Testis (tissue), 3 donors: ENCODE data around the gene C5orf15. TPM values are rescaled to one million over a fixed set of nuclear protein-coding genes. Genes with fewer than 3 reads are reported as not detected.

ENCODE experiments used
- DNase-seq: peaks from one replicate; pipeline ENCODE4 v3.0.0-alpha.2; 2019
- H3K27ac ChIP-seq, 2 donors: fragments of 200-600 bp; sonication (generic); one replicate each; pipeline ENCODE4 v1.5.1; 2019
- H3K27me3 ChIP-seq: fragments of 200-600 bp; sonication (generic); one replicate; pipeline ENCODE4 v1.5.1; 2019
- H3K36me3 ChIP-seq: fragments of 200-600 bp; sonication (generic); one replicate; pipeline ENCODE4 v1.5.1; 2017; ENCODE audit warnings: low read depth; ENCODE audit errors: missing control alignments
- H3K4me1 ChIP-seq: fragments of 200-600 bp; sonication (generic); one replicate; pipeline ENCODE4 v1.5.1; 2019
- H3K4me3 ChIP-seq, 2 donors: fragments of 200-600 bp; sonication (generic); one replicate each; pipeline ENCODE4 v1.5.1; 2017 to 2019
- H3K9me3 ChIP-seq: fragments of 200-600 bp; sonication (generic); one replicate; pipeline ENCODE4 v1.5.1; 2017
- CTCF ChIP-seq, 3 experiments: fragments of 450-650 bp in 2 of 3; fragments of 200-600 bp in 1 of 3; sonication (generic) in 1 of 3; IDR thresholded peaks; one replicate each; pipeline ENCODE4 v1.5.1; 2016 to 2019; ENCODE audit warnings: antibody characterized with exemption in 3 of 3, mild to moderate bottlenecking in 2 of 3, moderate library complexity in 1 of 3
- POLR2A ChIP-seq: fragments of 450-650 bp; IDR thresholded peaks from one replicate; pipeline ENCODE4 v1.6.1; 2017; ENCODE audit warnings: antibody characterized with exemption, mild to moderate bottlenecking, moderate library complexity
- WGBS, 2 donors: methylation state at CpG; one replicate each; pipeline ENCODE4 v1.1.5; 2018; 5-methylcytosine and 5-hydroxymethylcytosine counted together
- intact Hi-C: fragments of 100-400 bp; cut with DNase I; formaldehyde crosslinking; loops from one replicate; pipeline ENCODE4 v1.15.1; 2023; ENCODE audit warnings: low total_unique reads
- polyA plus RNA-seq: library from polyadenylated mRNA; stranded (reverse); fragments of 350-450 nt; fragmentation: Illumina TruSeq; extraction: RNeasy Lipid Tissue Mini Kit (QIAGEN cat#74804); gene quantifications from one replicate; pipeline ENCODE4 v1.2.3, GENCODE V29; 2014; ENCODE audit warnings: low read depth, low replicate concordance; ENCODE audit not compliant: insufficient read depth
- total RNA-seq, 2 donors: library from RNA; depleted of rRNA; stranded (reverse); fragments of >200 nt; gene quantifications; one replicate each; pipeline ENCODE4 v1.2.3, GENCODE V29; 2016

Gene C5orf15
- total and polyA plus RNA-seq, 3 donors from 2014 or later, result 44.8 to 65.1 (median 62.9) TPM

- intact Hi-C loops, result no loop called here
- Histone ChIP-seq H3K36me3 (no peaks in the 10 kb centered on the region), H3K27ac (no peak overlapping the region), H3K4me1 (no peaks in the 10 kb centered on the region), H3K27me3 (no peaks in the 10 kb centered on the region), H3K9me3 (no peaks in the 10 kb centered on the region), H3K4me3 (no peak overlapping the region)
- WGBS, 2 donors, result 94% methylated on average over 10 of the region's 10 CpGs; no CpG with 5 or more reads in 1 of the 2 donors
- DNase-seq, result no peak
- TF ChIP-seq CTCF (IDR thresholded peaks at IDR 0.05), result no peak
- no peak for TF ChIP-seq POLR2A
Measured at GRCh38 chr5:133918731-133919130, 49.7 kb downstream of the C5orf15 start.

- H3K27me3 ChIP-seq, result no peaks in the 10 kb centered on the region
- intact Hi-C loops, result no loop called here
- WGBS, 2 donors, result 84 to 87% methylated on average over 10 of the region's 10 CpGs
- H3K4me1 ChIP-seq, result no peaks in the 10 kb centered on the region
- no peak for DNase-seq
- no peaks in the 10 kb centered on the region for H3K9me3 ChIP-seq
- no peaks in the 10 kb centered on the region for H3K36me3 ChIP-seq
- H3K4me3 ChIP-seq, result no peak overlapping the region
- H3K27ac ChIP-seq, result no peak overlapping the region
- TF ChIP-seq CTCF (IDR thresholded peaks at IDR 0.05), result no peak
- TF ChIP-seq POLR2A, result no peak
Measured at GRCh38 chr5:133918316-133918715, 50.1 kb downstream of the C5orf15 start.

GRCh38 chr5:133917785-133918184 is 50.6 kb downstream of the C5orf15 start:
- H3K27me3 ChIP-seq, result no peaks in the 10 kb centered on the region
- H3K4me3 ChIP-seq, result no peak overlapping the region
- H3K36me3 ChIP-seq, result no peaks in the 10 kb centered on the region
- WGBS, 2 donors, result 94 to 100% methylated on average over 7 of the region's 7 CpGs
- TF ChIP-seq POLR2A, result no peak
- TF ChIP-seq CTCF (IDR thresholded peaks at IDR 0.05), result no peak
- no peaks in the 10 kb centered on the region for H3K4me1 ChIP-seq
- no peaks in the 10 kb centered on the region for H3K9me3 ChIP-seq
- no peak overlapping the region for H3K27ac ChIP-seq
- intact Hi-C loops, result no loop called here
- no peak for DNase-seq

- WGBS, 2 donors, result 91 to 93% methylated on average over 6 of the region's 6 CpGs
- DNase-seq, result no peak
- intact Hi-C loops, result no loop called here
- Histone ChIP-seq H3K9me3 (no peaks in the 10 kb centered on the region), H3K4me3 (no peak overlapping the region), H3K27ac (no peak overlapping the region), H3K4me1 (no peaks in the 10 kb centered on the region), H3K27me3 (no peaks in the 10 kb centered on the region), H3K36me3 (no peaks in the 10 kb centered on the region)
- TF ChIP-seq POLR2A, result no peak
- no peak for TF ChIP-seq CTCF (IDR thresholded peaks at IDR 0.05)
Measured at GRCh38 chr5:133916914-133917313, 51.5 kb downstream of the C5orf15 start.

- no peaks in the 10 kb centered on the region for H3K9me3 ChIP-seq
- intact Hi-C loops, result no loop called here
- WGBS, 2 donors, result 69 to 85% methylated on average over 1 of the region's 1 CpG
Measured at GRCh38 chr5:133916479-133916878, 51.9 kb downstream of the C5orf15 start.

More at GRCh38 chr5:133916479-133916878, 51.9 kb downstream of the C5orf15 start:
- Histone ChIP-seq H3K36me3 (no peaks in the 10 kb centered on the region), H3K27ac (no peak overlapping the region), H3K27me3 (no peaks in the 10 kb centered on the region), H3K4me3 (no peak overlapping the region), H3K4me1 (no peaks in the 10 kb centered on the region)
- no peak for DNase-seq
- no peak for TF ChIP-seq POLR2A
- TF ChIP-seq CTCF (IDR thresholded peaks at IDR 0.05), result no peak
